ENCODE measurements around the gene EIPR1. TPM values are rescaled to one million over a fixed set of nuclear protein-coding genes. Genes with fewer than 3 reads are reported as not detected.

The EIPR1 gene
- total and polyA plus RNA-seq, 2 donors (not counting 1 experiment from before 2014, with no cell fraction given), result 22.3 to 23.9 TPM

GRCh38 chr2:3418766-3419404, 41.3 kb upstream of the EIPR1 start:
- Histone ChIP-seq H3K36me3 (ENCODE audit: control insufficient read depth, insufficient read depth, low read length) (peaks cover 12% of the 10 kb centered on the region), H2AFZ (ENCODE audit: low read length) (no peak overlapping the region), H3K9me3 (ENCODE audit: control insufficient read depth, insufficient read depth, low read depth, low read length) (no peaks in the 10 kb centered on the region), H3K27me3 (ENCODE audit: control insufficient read depth, insufficient read depth, low read length) (no peaks in the 10 kb centered on the region), H3K4me1 (ENCODE audit: control insufficient read depth, extremely low read depth, insufficient read depth, low read length) (no peaks in the 10 kb centered on the region), H3K9ac (ENCODE audit: insufficient read depth, low read length) (no peak overlapping the region), H3K79me2 (ENCODE audit: control insufficient read depth, insufficient read depth, low read length) (peaks cover 3% of the 10 kb centered on the region), H3K27ac (ENCODE audit: insufficient read depth, low read length) (no peak overlapping the region), H4K20me1 (ENCODE audit: control insufficient read depth, extremely low read depth, insufficient read depth, low read length) (no peaks in the 10 kb centered on the region), H3K4me3 (replicated peaks in 1 of 4; ENCODE audit: control extremely low read depth in 1 of 4, insufficient read depth in 1 of 4, low read depth in 3 of 4, low read length in 4 of 4) (no peak overlapping the region), H3K4me2 (ENCODE audit: extremely low read depth, insufficient read depth, low read length) (no peak overlapping the region)
- no peak for TF ChIP-seq EZH2 (IDR thresholded peaks at IDR 0.05; ENCODE audit: low read length, missing control alignments)
- TF ChIP-seq CTCF (conservative IDR thresholded peaks at IDR 0.05 in 1 of 2, IDR thresholded peaks at IDR 0.05 in 1 of 2; ENCODE audit: low read depth in 1 of 2, low read length in 2 of 2), result no peak
- DNase-seq (ENCODE audit: low read depth in 2 of 2), result no peak

- DNase-seq (ENCODE audit: low read depth in 2 of 2), result no peak
- Histone ChIP-seq H3K27me3 (ENCODE audit: control insufficient read depth, insufficient read depth, low read length) (no peaks in the 10 kb centered on the region), H3K79me2 (ENCODE audit: control insufficient read depth, insufficient read depth, low read length) (peaks cover 3% of the 10 kb centered on the region), H3K27ac (ENCODE audit: insufficient read depth, low read length) (no peak overlapping the region), H3K4me2 (ENCODE audit: extremely low read depth, insufficient read depth, low read length) (no peak overlapping the region), H2AFZ (ENCODE audit: low read length) (no peak overlapping the region), H3K4me3 (replicated peaks in 1 of 4; ENCODE audit: control extremely low read depth in 1 of 4, insufficient read depth in 1 of 4, low read depth in 3 of 4, low read length in 4 of 4) (no peak overlapping the region), H3K9ac (ENCODE audit: insufficient read depth, low read length) (no peak overlapping the region), H3K36me3 (ENCODE audit: control insufficient read depth, insufficient read depth, low read length) (peaks cover 3% of the 10 kb centered on the region), H3K4me1 (ENCODE audit: control insufficient read depth, extremely low read depth, insufficient read depth, low read length) (no peaks in the 10 kb centered on the region), H4K20me1 (ENCODE audit: control insufficient read depth, extremely low read depth, insufficient read depth, low read length) (no peaks in the 10 kb centered on the region), H3K9me3 (ENCODE audit: control insufficient read depth, insufficient read depth, low read depth, low read length) (no peaks in the 10 kb centered on the region)
- TF ChIP-seq EZH2 (IDR thresholded peaks at IDR 0.05; ENCODE audit: low read length, missing control alignments) (no peak), CTCF (conservative IDR thresholded peaks at IDR 0.05 in 1 of 2, IDR thresholded peaks at IDR 0.05 in 1 of 2; ENCODE audit: low read depth in 1 of 2, low read length in 2 of 2) (no peak)
Measured at GRCh38 chr2:3414133-3414860, 36.7 kb upstream of the EIPR1 start.

- DNase-seq (ENCODE audit: low read depth in 2 of 2), result no peak
- Histone ChIP-seq H3K4me1 (ENCODE audit: control insufficient read depth, extremely low read depth, insufficient read depth, low read length) (no peaks in the 10 kb centered on the region), H2AFZ (ENCODE audit: low read length) (no peak overlapping the region), H3K27me3 (ENCODE audit: control insufficient read depth, insufficient read depth, low read length) (no peaks in the 10 kb centered on the region), H3K9ac (ENCODE audit: insufficient read depth, low read length) (no peak overlapping the region), H3K4me3 (replicated peaks in 1 of 4; ENCODE audit: control extremely low read depth in 1 of 4, insufficient read depth in 1 of 4, low read depth in 3 of 4, low read length in 4 of 4) (no peak overlapping the region), H3K9me3 (ENCODE audit: control insufficient read depth, insufficient read depth, low read depth, low read length) (no peaks in the 10 kb centered on the region), H3K27ac (ENCODE audit: insufficient read depth, low read length) (no peak overlapping the region), H4K20me1 (ENCODE audit: control insufficient read depth, extremely low read depth, insufficient read depth, low read length) (no peaks in the 10 kb centered on the region), H3K36me3 (ENCODE audit: control insufficient read depth, insufficient read depth, low read length) (peaks cover 3% of the 10 kb centered on the region), H3K79me2 (ENCODE audit: control insufficient read depth, insufficient read depth, low read length) (peaks cover 3% of the 10 kb centered on the region), H3K4me2 (ENCODE audit: extremely low read depth, insufficient read depth, low read length) (no peak overlapping the region)
- TF ChIP-seq CTCF (conservative IDR thresholded peaks at IDR 0.05 in 1 of 2, IDR thresholded peaks at IDR 0.05 in 1 of 2; ENCODE audit: low read depth in 1 of 2, low read length in 2 of 2) (no peak), EZH2 (IDR thresholded peaks at IDR 0.05; ENCODE audit: low read length, missing control alignments) (no peak)
Measured at GRCh38 chr2:3413697-3414096, 36.1 kb upstream of the EIPR1 start.
